DOHH2 (cell line): ENCODE results near the gene NIM1K.

Experiments
- H3F3A ChIP-seq: fragments of 200-600 bp; sonication (generic), shearing (Covaris generic); 2 replicates; pipeline ENCODE4 v1.6.0; 2016; ENCODE audit warnings: antibody characterized with exemption, mild to moderate bottlenecking; ENCODE audit not compliant: control insufficient read depth, insufficient read depth
- H3K27ac ChIP-seq: fragments of 200-600 bp; sonication (generic); 2 replicates; pipeline ENCODE4 v1.5.1; 2014; ENCODE audit warnings: low read depth, mild to moderate bottlenecking, low read length, moderate library complexity
- H3K27me3 ChIP-seq: fragments of 200-600 bp; sonication (generic); 2 replicates; pipeline ENCODE4 v1.6.1; 2014; ENCODE audit warnings: mild to moderate bottlenecking, low read length, mixed read lengths; ENCODE audit not compliant: control insufficient read depth
- H3K36me3 ChIP-seq: fragments of 200-600 bp; sonication (generic); 2 replicates; pipeline ENCODE4 v1.6.1; 2014; ENCODE audit warnings: mild to moderate bottlenecking, low read length, moderate library complexity, mixed read lengths; ENCODE audit not compliant: control insufficient read depth
- H3K4me1 ChIP-seq: fragments of 200-600 bp; sonication (generic); 2 replicates; pipeline ENCODE4 v1.6.1; 2014; ENCODE audit warnings: mild to moderate bottlenecking, low read length, mixed read lengths; ENCODE audit not compliant: control insufficient read depth
- H3K4me2 ChIP-seq: fragments of 200-600 bp; sonication (generic); 2 replicates; pipeline ENCODE4 v1.6.0; 2014; ENCODE audit warnings: mild to moderate bottlenecking, low read length, moderate library complexity
- H3K4me3 ChIP-seq: fragments of 200-600 bp; sonication (generic); 2 replicates; pipeline ENCODE4 v1.5.1; 2014; ENCODE audit warnings: mild to moderate bottlenecking, low read length, mixed read lengths
- H3K79me2 ChIP-seq: fragments of 200-600 bp; sonication (generic); 2 replicates; pipeline ENCODE4 v1.6.1; 2014; ENCODE audit warnings: mild to moderate bottlenecking, low read length, mixed read lengths; ENCODE audit not compliant: control insufficient read depth
- H3K9me2 ChIP-seq: fragments of 200-600 bp; sonication (generic); replicated peaks from 2 replicates; pipeline ENCODE4 v1.6.1; 2014; ENCODE audit warnings: mild to moderate bottlenecking, low read length, mixed read lengths; ENCODE audit not compliant: control insufficient read depth
- H3K9me3 ChIP-seq: fragments of 200-600 bp; sonication (generic); 2 replicates; pipeline ENCODE4 v1.6.1; 2014; ENCODE audit warnings: antibody characterized with exemption, low read length, mixed read lengths; ENCODE audit not compliant: control insufficient read depth, insufficient read depth
- H4K20me1 ChIP-seq: fragments of 200-600 bp; sonication (generic); 2 replicates; pipeline ENCODE4 v1.6.0; 2014; ENCODE audit warnings: low read depth, mild to moderate bottlenecking, antibody characterized with exemption, low read length, moderate library complexity; ENCODE audit not compliant: control insufficient read depth, insufficient read depth
- CTCF ChIP-seq: fragments of 200-600 bp; sonication (generic); IDR thresholded peaks from one replicate; pipeline ENCODE4 v1.5.1; 2014; ENCODE audit warnings: antibody characterized with exemption, mild to moderate bottlenecking, low read depth, low read length; ENCODE audit not compliant: poor library complexity, severe bottlenecking
- EZH2phosphoT487 ChIP-seq: fragments of 200-600 bp; sonication (generic); IDR thresholded peaks from 2 replicates; pipeline ENCODE4 v1.6.1; 2017; ENCODE audit warnings: borderline replicate concordance, mild to moderate bottlenecking, antibody characterized with exemption, low read length, moderate library complexity, mixed read lengths

NIM1K gene

GRCh38 chr5:43148417-43148816 is 43.6 kb upstream of the NIM1K start:
- peaks cover 67% of the 10 kb centered on the region for H3K36me3 ChIP-seq
- H3K4me2 ChIP-seq = no peak overlapping the region
- peaks cover 80% of the 10 kb centered on the region for H3K79me2 ChIP-seq
- H3K27me3 ChIP-seq = no peaks in the 10 kb centered on the region
- H3K4me1 ChIP-seq = no peaks in the 10 kb centered on the region
- no peaks in the 10 kb centered on the region for H3K9me2 ChIP-seq
- H3K9me3 ChIP-seq = no peaks in the 10 kb centered on the region
- no peak overlapping the region for H3K4me3 ChIP-seq
- H3F3A ChIP-seq = no peaks in the 10 kb centered on the region
- no peaks in the 10 kb centered on the region for H4K20me1 ChIP-seq
- H3K27ac ChIP-seq = no peak overlapping the region
- no peak for TF ChIP-seq CTCF
- no peak for TF ChIP-seq EZH2phosphoT487

GRCh38 chr5:43149231-43149630 is 42.8 kb upstream of the NIM1K start:
- Histone ChIP-seq H3K9me2 (no peaks in the 10 kb centered on the region), H3K4me3 (no peak overlapping the region), H3K36me3 (peaks cover 69% of the 10 kb centered on the region), H3K4me2 (no peak overlapping the region), H3K27ac (no peak overlapping the region), H3K27me3 (no peaks in the 10 kb centered on the region), H3K79me2 (peaks cover 85% of the 10 kb centered on the region), H3K4me1 (no peaks in the 10 kb centered on the region), H3K9me3 (no peaks in the 10 kb centered on the region), H4K20me1 (no peaks in the 10 kb centered on the region), H3F3A (no peaks in the 10 kb centered on the region)
- TF ChIP-seq CTCF (no peak), EZH2phosphoT487 (no peak)

GRCh38 chr5:43150075-43150474 is 42.0 kb upstream of the NIM1K start:
- H3K79me2 ChIP-seq = peaks cover 85% of the 10 kb centered on the region
- H3K36me3 ChIP-seq = peaks cover 64% of the 10 kb centered on the region
- H3K9me2 ChIP-seq = no peaks in the 10 kb centered on the region
- TF ChIP-seq EZH2phosphoT487 (no peak), CTCF (no peak)
- no peaks in the 10 kb centered on the region for H3F3A ChIP-seq
- no peaks in the 10 kb centered on the region for H3K4me1 ChIP-seq
- no peak overlapping the region for H3K4me2 ChIP-seq
- no peak overlapping the region for H3K4me3 ChIP-seq
- H3K27ac ChIP-seq = no peak overlapping the region
- no peaks in the 10 kb centered on the region for H4K20me1 ChIP-seq
- no peaks in the 10 kb centered on the region for H3K27me3 ChIP-seq
- H3K9me3 ChIP-seq = no peaks in the 10 kb centered on the region

GRCh38 chr5:43150748-43151147 is 41.3 kb upstream of the NIM1K start:
- Histone ChIP-seq H3K9me2 (no peaks in the 10 kb centered on the region), H3K27ac (no peak overlapping the region), H3K9me3 (no peaks in the 10 kb centered on the region), H3K4me3 (no peak overlapping the region), H3K4me2 (no peak overlapping the region), H3K36me3 (peaks cover 64% of the 10 kb centered on the region), H3K79me2 (peaks cover 86% of the 10 kb centered on the region), H3K4me1 (no peaks in the 10 kb centered on the region), H4K20me1 (no peaks in the 10 kb centered on the region), H3F3A (no peaks in the 10 kb centered on the region), H3K27me3 (no peaks in the 10 kb centered on the region)
- no peak for TF ChIP-seq CTCF
